Keratinocyte (primary cell): ENCODE results near the gene S1PR3. TPM values are rescaled to one million over a fixed set of nuclear protein-coding genes. Genes with fewer than 3 reads are reported as not detected.

Source experiments
- DNase-seq: peaks from one replicate; pipeline ENCODE4 v3.0.0-alpha.2; 2011; ENCODE audit warnings: low read depth, missing footprints, low spot score
- FAIRE-seq: peaks from 2 replicates; lab custom pipeline; 2011; peaks lifted over from hg19 to GRCh38; lab: Jason Lieb, UNC
- H2AFZ ChIP-seq: 2 replicates; pipeline ENCODE4 v1.6.0; 2012; ENCODE audit warnings: low read length, control low read depth, inconsistent platforms; ENCODE audit not compliant: control insufficient read depth
- H3K27ac ChIP-seq: 2 replicates; pipeline ENCODE4 v1.5.1; 2011; ENCODE audit warnings: low read length; ENCODE audit not compliant: control insufficient read depth, insufficient read depth
- H3K27me3 ChIP-seq: 3 replicates; pipeline ENCODE4 v1.6.0; 2011; ENCODE audit warnings: low read length; ENCODE audit not compliant: control insufficient read depth, insufficient read depth; ENCODE audit errors: extremely low read depth
- H3K36me3 ChIP-seq, 2 experiments: 2 replicates in 1 of 2; 3 replicates in 1 of 2; pipeline ENCODE4 v1.5.1; 2011; ENCODE audit warnings: low read length in 2 of 2, mild to moderate bottlenecking in 1 of 2; ENCODE audit not compliant: control insufficient read depth in 2 of 2, insufficient read depth in 2 of 2; ENCODE audit errors: extremely low read depth in 1 of 2
- H3K4me1 ChIP-seq: 3 replicates; pipeline ENCODE4 v1.5.1; 2011; ENCODE audit warnings: low read length; ENCODE audit not compliant: control insufficient read depth, insufficient read depth; ENCODE audit errors: extremely low read depth
- H3K4me2 ChIP-seq: 3 replicates; pipeline ENCODE4 v1.6.0; 2011; ENCODE audit warnings: low read depth, low read length; ENCODE audit not compliant: control insufficient read depth, insufficient read depth; ENCODE audit errors: extremely low read depth
- H3K4me3 ChIP-seq, 3 experiments: fragments of 200-600 bp in 1 of 3; sonication (generic) in 1 of 3; 2 replicates in 2 of 3; 3 replicates in 1 of 3; pipeline ENCODE4 v1.5.1; 2011 to 2016; ENCODE audit warnings: low read length in 3 of 3, mild to moderate bottlenecking in 3 of 3, control low read depth in 2 of 3, inconsistent platforms in 1 of 3, low read depth in 1 of 3, mixed read lengths in 1 of 3, mixed run types in 1 of 3, moderate library complexity in 1 of 3; ENCODE audit not compliant: control insufficient read depth in 2 of 3, insufficient read depth in 2 of 3; ENCODE audit errors: extremely low read depth in 1 of 3
- H3K79me2 ChIP-seq: 2 replicates; pipeline ENCODE4 v1.6.0; 2012; ENCODE audit warnings: low read length; ENCODE audit not compliant: control insufficient read depth, insufficient read depth
- H3K9ac ChIP-seq: 3 replicates; pipeline ENCODE4 v1.6.0; 2011; ENCODE audit warnings: low read length; ENCODE audit not compliant: control insufficient read depth, insufficient read depth; ENCODE audit errors: extremely low read depth
- H3K9me1 ChIP-seq: 3 replicates; pipeline ENCODE4 v1.6.0; 2011; ENCODE audit warnings: low read length; ENCODE audit not compliant: control insufficient read depth, insufficient read depth; ENCODE audit errors: extremely low read depth
- H3K9me3 ChIP-seq: 2 replicates; pipeline ENCODE4 v1.5.1; 2012; ENCODE audit warnings: low read depth, low read length; ENCODE audit not compliant: control insufficient read depth
- H4K20me1 ChIP-seq: 3 replicates; pipeline ENCODE4 v1.6.0; 2011; ENCODE audit warnings: low read length; ENCODE audit not compliant: control insufficient read depth, insufficient read depth; ENCODE audit errors: extremely low read depth
- EZH2 ChIP-seq: IDR thresholded peaks from one replicate; pipeline ENCODE4 v1.6.1; 2012; ENCODE audit warnings: inconsistent platforms, mild to moderate bottlenecking, low read length, moderate library complexity
- dilution Hi-C: fragments of 300-500 bp; cut with MboI; formaldehyde crosslinking; loops from one replicate; pipeline ENCODE4 v1.7.0; 2020; ENCODE audit warnings: low sequenced_read_pairs; ENCODE audit not compliant: extremely low pct_ligation_motif_present
- polyA plus RNA-seq, 5 experiments: library from polyadenylated mRNA; depleted of rRNA in 3 of 5; stranded (reverse) in 3 of 5; stranded (forward) in 1 of 5; unstranded in 1 of 5; fragments of >200 nt; gene quantifications; 1 replicate in 1 of 5; 2 replicates in 3 of 5; 3 replicates in 1 of 5; pipeline versions ENCODE4 v1.2.1 to v1.2.3, GENCODE V29; 2011 to 2012; ENCODE audit warnings: missing spikeins in 2 of 5, low read depth in 1 of 5, low replicate concordance in 1 of 5
- TF ChIP-seq, protein P1 (sequence below), 3 experiments: IDR thresholded peaks in 1 of 3; conservative IDR thresholded peaks in 1 of 3; optimal IDR thresholded peaks in 1 of 3; 2 replicates in 2 of 3; 3 replicates in 1 of 3; pipeline versions ENCODE3 to v1.5.1; 2011; ENCODE audit warnings: low read length in 3 of 3, mild to moderate bottlenecking in 3 of 3, moderate library complexity in 2 of 3, control low read depth in 1 of 3, inconsistent platforms in 1 of 3; ENCODE audit not compliant: insufficient read depth in 2 of 3; ENCODE audit errors: extremely low read depth in 1 of 3

The S1PR3 gene
- polyA plus RNA-seq, 1 donor (not counting 4 experiments of a cell fraction or from before 2014, with no cell fraction given), result 4.1 TPM

DNA sequence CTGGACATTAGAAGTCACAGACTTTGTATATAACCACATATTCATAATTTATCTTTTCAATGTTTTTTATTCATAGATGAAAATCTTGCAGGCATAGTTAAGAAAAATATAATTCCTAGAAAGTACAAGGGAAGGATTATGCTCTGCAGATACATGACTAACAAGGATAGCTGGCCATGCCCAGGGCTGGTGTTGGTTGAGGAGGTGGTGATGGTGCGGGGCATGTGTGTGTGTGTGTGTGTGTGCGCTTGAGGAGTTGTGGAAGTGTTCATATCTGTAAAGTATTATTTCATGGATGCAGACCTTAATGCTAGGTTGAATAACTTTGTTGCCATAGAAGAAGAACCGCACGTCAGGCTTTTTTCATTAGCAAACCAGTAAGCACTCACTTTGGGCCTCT is 1.3 kb downstream of the S1PR3 start:
- H3K4me1 ChIP-seq, result no peaks in the 10 kb centered on the region
- no peaks in the 10 kb centered on the region for H3K9me1 ChIP-seq
- dilution Hi-C loops, result no loop called here
- no peaks in the 10 kb centered on the region for H4K20me1 ChIP-seq
- no peak overlapping the region for H2AFZ ChIP-seq
- no peaks in the 10 kb centered on the region for H3K27me3 ChIP-seq
- no peaks in the 10 kb centered on the region for H3K79me2 ChIP-seq
- no peak overlapping the region for H3K9ac ChIP-seq
- no peak overlapping the region for H3K4me3 ChIP-seq
- FAIRE-seq, result no peak
- H3K9me3 ChIP-seq, result no peaks in the 10 kb centered on the region
- DNase-seq, result no peak
- no peak overlapping the region for H3K4me2 ChIP-seq
- H3K27ac ChIP-seq, result no peak overlapping the region
- TF ChIP-seq EZH2, result no peak
- TF ChIP-seq, protein P1, sequence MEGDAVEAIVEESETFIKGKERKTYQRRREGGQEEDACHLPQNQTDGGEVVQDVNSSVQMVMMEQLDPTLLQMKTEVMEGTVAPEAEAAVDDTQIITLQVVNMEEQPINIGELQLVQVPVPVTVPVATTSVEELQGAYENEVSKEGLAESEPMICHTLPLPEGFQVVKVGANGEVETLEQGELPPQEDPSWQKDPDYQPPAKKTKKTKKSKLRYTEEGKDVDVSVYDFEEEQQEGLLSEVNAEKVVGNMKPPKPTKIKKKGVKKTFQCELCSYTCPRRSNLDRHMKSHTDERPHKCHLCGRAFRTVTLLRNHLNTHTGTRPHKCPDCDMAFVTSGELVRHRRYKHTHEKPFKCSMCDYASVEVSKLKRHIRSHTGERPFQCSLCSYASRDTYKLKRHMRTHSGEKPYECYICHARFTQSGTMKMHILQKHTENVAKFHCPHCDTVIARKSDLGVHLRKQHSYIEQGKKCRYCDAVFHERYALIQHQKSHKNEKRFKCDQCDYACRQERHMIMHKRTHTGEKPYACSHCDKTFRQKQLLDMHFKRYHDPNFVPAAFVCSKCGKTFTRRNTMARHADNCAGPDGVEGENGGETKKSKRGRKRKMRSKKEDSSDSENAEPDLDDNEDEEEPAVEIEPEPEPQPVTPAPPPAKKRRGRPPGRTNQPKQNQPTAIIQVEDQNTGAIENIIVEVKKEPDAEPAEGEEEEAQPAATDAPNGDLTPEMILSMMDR (optimal IDR thresholded peaks at IDR 0.05 in 1 of 3, IDR thresholded peaks at IDR 0.05 in 1 of 3, conservative IDR thresholded peaks at IDR 0.05 in 1 of 3; ENCODE audit: extremely low read depth in 1 of 3, insufficient read depth in 2 of 3, low read length in 3 of 3), result no peak
- no peaks in the 10 kb centered on the region for H3K36me3 ChIP-seq

DNA sequence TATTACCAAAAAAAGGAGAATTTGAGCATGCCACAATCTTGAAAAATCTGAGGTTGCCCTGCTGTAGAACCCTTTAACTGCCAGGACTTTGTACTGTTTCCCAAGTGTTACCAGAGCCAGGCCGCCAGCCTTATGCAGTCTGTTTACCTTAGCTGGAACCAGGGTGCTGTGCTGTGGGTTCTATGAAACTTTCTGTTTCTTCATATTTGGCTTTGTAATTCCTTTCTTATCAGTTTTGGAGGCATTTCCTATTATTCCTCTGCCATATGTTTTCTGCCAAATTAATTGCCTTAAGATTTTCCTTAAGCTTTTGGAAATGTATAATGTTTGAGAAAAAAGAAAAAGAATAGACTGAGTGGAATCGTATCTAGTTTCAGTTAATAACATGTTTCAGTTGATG is 2.1 kb downstream of the S1PR3 start:
- no peak overlapping the region for H3K4me2 ChIP-seq
- no peak overlapping the region for H3K27ac ChIP-seq
- no peaks in the 10 kb centered on the region for H3K79me2 ChIP-seq
- dilution Hi-C loops, result no loop called here
- H4K20me1 ChIP-seq, result no peaks in the 10 kb centered on the region
- H2AFZ ChIP-seq, result no peak overlapping the region
- H3K9me3 ChIP-seq, result no peaks in the 10 kb centered on the region
- TF ChIP-seq EZH2, result no peak
- TF ChIP-seq, protein P1 (optimal IDR thresholded peaks at IDR 0.05 in 1 of 3, IDR thresholded peaks at IDR 0.05 in 1 of 3, conservative IDR thresholded peaks at IDR 0.05 in 1 of 3; ENCODE audit: extremely low read depth in 1 of 3, insufficient read depth in 2 of 3, low read length in 3 of 3), result no peak
- no peak overlapping the region for H3K4me3 ChIP-seq
- H3K9me1 ChIP-seq, result no peaks in the 10 kb centered on the region
- DNase-seq (no peak), FAIRE-seq (no peak)
- no peaks in the 10 kb centered on the region for H3K36me3 ChIP-seq
- no peaks in the 10 kb centered on the region for H3K27me3 ChIP-seq
- H3K4me1 ChIP-seq, result no peaks in the 10 kb centered on the region
- no peak overlapping the region for H3K9ac ChIP-seq
